AG04449 (cell line): ENCODE measurements around the gene CXCL14.

ENCODE experiments used
- CTCF ChIA-PET: fragments of 350-600 bp; formaldehyde crosslinking; extraction: SDS; loops from one replicate; lab custom pipeline; 2021; ENCODE audit warnings: antibody characterized with exemption; lab: Yijun Ruan, JAX
- POLR2A ChIA-PET: fragments of 400-600, 350-600 bp; formaldehyde crosslinking; extraction: SDS; loops from one replicate; lab custom pipeline; 2020; ENCODE audit warnings: antibody characterized with exemption, inconsistent platforms; lab: Yijun Ruan, JAX
- DNase-seq: peaks from one replicate; pipeline ENCODE4 v3.0.0-alpha.2; 2010; ENCODE audit warnings: low read depth, low spot score
- H3K4me3 ChIP-seq: 2 replicates; pipeline ENCODE4 v1.5.1; 2011; ENCODE audit warnings: low read depth, mild to moderate bottlenecking, control low read depth, low read length
- CTCF ChIP-seq: IDR thresholded peaks from one replicate; pipeline ENCODE4 v1.5.1; 2011; ENCODE audit warnings: mild to moderate bottlenecking, moderate library complexity, low read length, control low read depth, inconsistent platforms; ENCODE audit not compliant: insufficient read depth; ENCODE audit errors: missing control alignments

The CXCL14 gene

DNA sequence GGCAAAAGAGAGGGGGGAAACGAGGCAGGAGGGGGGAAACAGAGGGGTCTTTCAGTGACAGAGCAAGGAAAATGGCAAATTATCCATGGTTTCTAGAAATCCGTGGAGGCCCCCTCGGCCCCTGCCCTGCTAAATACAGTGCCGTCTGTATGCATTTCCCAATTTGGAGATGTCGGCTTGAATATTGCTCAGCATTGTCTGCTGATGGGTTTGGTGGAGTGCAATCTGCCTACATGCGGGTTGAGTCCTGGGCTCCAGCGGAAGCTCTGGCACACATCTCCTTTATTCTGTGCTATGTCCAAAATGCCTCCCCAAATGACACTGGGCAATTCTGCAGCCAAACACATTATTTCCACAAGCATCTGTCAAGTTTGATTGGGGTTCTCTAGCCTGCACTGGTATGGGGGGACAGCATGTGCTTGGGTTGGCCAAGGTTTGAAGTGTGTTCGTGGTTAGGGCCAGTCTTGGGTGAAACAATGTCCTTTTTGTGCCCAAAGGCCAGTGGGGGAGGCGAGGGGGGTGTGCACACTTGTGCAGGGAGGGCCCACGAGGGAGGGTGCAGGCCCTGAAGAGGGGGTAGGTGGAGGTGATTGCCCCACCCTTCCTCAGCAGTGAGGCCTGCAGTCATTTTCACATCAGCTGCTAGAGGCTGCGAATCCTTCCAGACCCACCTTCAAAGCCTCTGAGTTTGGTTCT is 36.8 kb downstream of the CXCL14 start:
- TF ChIP-seq CTCF, result no peak
- no peak for DNase-seq
- ChIA-PET POLR2A (no interaction called here), CTCF (interaction anchor here (1.0 to 4.6 kb wide), 9 partner anchors 8 to 288 kb away, joined by 3 to 39 read pairs (median 4); no protein-coding TSS in a partner anchor)
- no peak overlapping the region for H3K4me3 ChIP-seq

DNA sequence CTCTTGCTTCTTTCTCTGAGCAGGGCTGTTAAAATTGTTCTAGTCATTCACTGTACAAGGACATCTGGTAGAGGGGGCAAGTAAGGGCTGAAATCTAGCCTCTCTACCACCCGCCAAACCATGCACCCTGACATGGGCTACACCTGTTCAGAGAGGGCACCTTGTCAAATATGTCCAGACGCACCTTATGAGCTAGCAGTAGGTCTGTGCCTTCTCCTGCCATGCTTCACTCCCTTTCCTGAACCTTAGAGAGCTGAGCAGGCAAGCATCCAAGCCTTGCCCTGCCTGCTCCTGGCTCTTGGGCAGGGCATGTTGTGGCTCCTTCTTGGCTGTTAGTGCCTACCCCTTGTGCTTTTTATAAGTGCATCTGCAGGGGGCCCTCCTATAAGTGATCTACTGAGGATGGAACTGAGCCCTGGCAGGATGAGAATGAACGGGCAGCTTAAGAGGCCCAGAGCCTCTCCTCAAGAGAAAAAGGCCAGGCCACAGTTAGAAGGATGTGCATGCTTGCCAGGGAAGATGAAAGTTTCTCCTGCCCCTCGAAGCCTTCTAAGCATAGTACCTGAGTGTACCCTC is 39.3 kb downstream of the CXCL14 start:
- DNase-seq, result no peak
- TF ChIP-seq CTCF, result no peak
- POLR2A ChIA-PET, result no interaction called here
- H3K4me3 ChIP-seq, result no peak overlapping the region
- CTCF ChIA-PET, result interaction anchor here (1.2 to 4.6 kb wide), 6 partner anchors 12 to 82 kb away, joined by 3 to 39 read pairs (median 7); no protein-coding TSS in a partner anchor

- CTCF ChIA-PET, result interaction anchor here (1.2 to 2.3 kb wide), 5 partner anchors 11 to 76 kb away, joined by 3 to 14 read pairs (median 6); no protein-coding TSS in a partner anchor
- TF ChIP-seq CTCF, result no peak
- DNase-seq, result no peak
- POLR2A ChIA-PET, result no interaction called here
- no peak overlapping the region for H3K4me3 ChIP-seq
These were observed 40.5 kb downstream of the CXCL14 start for GRCh38 chr5:135538261-135538660.

DNA sequence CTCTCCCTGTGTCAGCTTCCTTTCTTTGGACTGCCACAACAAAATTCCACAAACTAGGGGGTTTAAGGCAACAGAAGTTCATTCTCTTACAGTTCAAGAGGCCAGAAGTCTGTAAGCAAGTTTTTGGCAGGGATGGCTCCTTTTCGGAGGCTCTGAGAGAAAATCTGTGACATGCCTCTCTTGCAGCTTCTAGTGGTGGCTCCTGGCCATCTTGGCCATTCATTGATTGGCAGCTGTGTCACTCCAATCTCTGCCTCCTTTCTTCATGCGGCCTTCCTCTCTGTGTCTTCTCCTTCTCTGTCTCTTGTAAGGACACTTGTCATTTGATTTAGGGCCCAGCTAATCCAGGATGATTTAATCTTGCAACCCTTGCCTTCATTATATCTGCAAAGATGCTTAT is 41.0 kb downstream of the CXCL14 start:
- ChIA-PET POLR2A (no interaction called here), CTCF (interaction anchor here (0.8 to 2.3 kb wide), 7 partner anchors 12 to 75 kb away, joined by 3 to 14 read pairs (median 4); no protein-coding TSS in a partner anchor)
- H3K4me3 ChIP-seq, result no peak overlapping the region
- DNase-seq, result no peak
- TF ChIP-seq CTCF, result no peak

DNA sequence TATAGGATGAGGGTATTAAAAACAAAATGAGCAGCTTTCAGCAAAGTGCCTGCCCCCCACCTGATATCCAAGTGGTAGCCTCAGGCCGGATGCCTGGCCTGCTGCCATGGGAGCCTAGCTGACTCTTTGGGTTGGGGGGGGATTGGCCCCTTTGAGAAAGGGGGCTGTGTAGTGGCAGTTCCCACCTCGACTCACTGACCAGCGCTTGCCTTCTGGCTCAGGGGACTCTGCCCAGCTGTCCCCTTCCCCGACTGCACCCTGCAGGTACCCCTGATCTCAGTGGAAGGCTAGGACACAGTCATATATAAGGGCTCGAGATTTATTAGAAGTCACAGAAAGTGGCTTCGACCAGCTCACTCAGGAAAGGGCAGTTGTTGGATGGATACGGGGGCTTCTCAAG is 41.5 kb downstream of the CXCL14 start:
- ChIA-PET CTCF (interaction anchor here (0.8 to 2.3 kb wide), 7 partner anchors 12 to 75 kb away, joined by 3 to 14 read pairs (median 4); no protein-coding TSS in a partner anchor), POLR2A (no interaction called here)
- TF ChIP-seq CTCF, result no peak
- DNase-seq, result no peak
- H3K4me3 ChIP-seq, result no peak overlapping the region
